GM12878 (cell line): ENCODE measurements around the gene PALLD. TPM values are rescaled to one million over a fixed set of nuclear protein-coding genes. Genes with fewer than 3 reads are reported as not detected.

Source experiments
- ATAC-seq: fragments of 200-7000 bp; cut with Tn5 transposase; 3 replicates; pipeline ENCODE4 v1.9.1; 2020; ENCODE audit warnings: mild to moderate bottlenecking, moderate library complexity
- BruUV-seq: library from RNA; stranded (reverse); fragments of 400-500 nt; replicated peaks from 2 replicates; lab custom pipeline; 2021; lab: Mats Ljungman, UMichigan
- CTCF ChIA-PET: fragments of 300-600 bp; sonication (Branson Sonifier 250); formaldehyde crosslinking; extraction: SDS; loops from one replicate; lab custom pipeline; 2021; ENCODE audit warnings: inconsistent platforms; lab: Yijun Ruan, JAX
- POLR2A ChIA-PET: fragments of 350-600 bp; formaldehyde crosslinking; extraction: SDS; loops from one replicate; lab custom pipeline; 2021; ENCODE audit warnings: inconsistent platforms; lab: Charles Lee
- RAD21 ChIA-PET: fragments of 300-600 bp; sonication (Branson Sonifier 250); formaldehyde crosslinking; loops from one replicate; lab custom pipeline; 2023; ENCODE audit warnings: antibody characterized with exemption; ENCODE audit not compliant: unreplicated experiment; lab: Charles Lee
- SMC1A ChIA-PET: fragments of 300-600 bp; sonication (Branson Sonifier 250); formaldehyde crosslinking; loops from one replicate; lab custom pipeline; 2023; ENCODE audit not compliant: unreplicated experiment, uncharacterized antibody; lab: Charles Lee
- DNase-seq: peaks from one replicate; pipeline ENCODE4 v3.0.0-alpha.2; 2011; ENCODE audit warnings: low read depth, low spot score
- FAIRE-seq: peaks from 3 replicates; lab custom pipeline; 2011; peaks lifted over from hg19 to GRCh38; lab: Jason Lieb, UNC
- H2AFZ ChIP-seq: 2 replicates; pipeline ENCODE4 v1.6.0; 2011; ENCODE audit warnings: low read depth, low read length, control low read depth; ENCODE audit not compliant: control insufficient read depth
- H3K27ac ChIP-seq: 2 replicates; pipeline ENCODE4 v1.5.1; 2011; ENCODE audit warnings: control low read depth; ENCODE audit not compliant: control insufficient read depth, insufficient read depth
- H3K27me3 ChIP-seq, 2 experiments: replicated peaks in 1 of 2; 2 replicates each; pipeline versions ENCODE4 v1.6.0 to v1.6.1; 2011; ENCODE audit warnings: low read length in 1 of 2; ENCODE audit not compliant: control insufficient read depth in 2 of 2, insufficient read depth in 2 of 2
- H3K36me3 ChIP-seq, 2 experiments: 2 replicates each; pipeline ENCODE4 v1.5.1; 2011; ENCODE audit warnings: low read length in 1 of 2; ENCODE audit not compliant: control insufficient read depth in 2 of 2, insufficient read depth in 2 of 2
- H3K4me1 ChIP-seq: 2 replicates; pipeline ENCODE4 v1.6.1; 2011; ENCODE audit warnings: mild to moderate bottlenecking, low read length, moderate library complexity, mixed read lengths; ENCODE audit not compliant: control insufficient read depth, insufficient read depth
- H3K4me2 ChIP-seq: 2 replicates; pipeline ENCODE4 v1.6.0; 2011; ENCODE audit warnings: control low read depth; ENCODE audit not compliant: control insufficient read depth, insufficient read depth
- H3K4me3 ChIP-seq: fragments of 200-600 bp; sonication (generic); 2 replicates; pipeline ENCODE4 v1.5.1; 2016
- H3K79me2 ChIP-seq: 2 replicates; pipeline ENCODE4 v1.6.0; 2011; ENCODE audit warnings: low read length; ENCODE audit not compliant: control insufficient read depth, insufficient read depth
- H3K9ac ChIP-seq: 2 replicates; pipeline ENCODE4 v1.8.0; 2011; ENCODE audit warnings: low read length, control low read depth, mixed read lengths; ENCODE audit not compliant: control insufficient read depth, insufficient read depth
- H3K9me3 ChIP-seq: replicated peaks from 3 replicates; pipeline ENCODE4 v1.5.1; 2011; ENCODE audit warnings: mild to moderate bottlenecking, low read length; ENCODE audit not compliant: control insufficient read depth, insufficient read depth
- H4K20me1 ChIP-seq: 2 replicates; pipeline ENCODE4 v1.6.0; 2011; ENCODE audit not compliant: control insufficient read depth, insufficient read depth
- ATF7 ChIP-seq: fragments of 450-650 bp; IDR thresholded peaks from 2 replicates; pipeline ENCODE4 v1.6.1; 2016; ENCODE audit warnings: low read depth, mild to moderate bottlenecking
- BMI1 ChIP-seq: fragments of 450-650 bp; IDR thresholded peaks from 2 replicates; pipeline ENCODE4 v1.6.1; 2016; ENCODE audit warnings: mild to moderate bottlenecking, moderate library complexity, borderline replicate concordance
- IRF3 ChIP-seq: fragments of 450-650 bp; IDR thresholded peaks from 2 replicates; pipeline ENCODE4 v1.6.1; 2014; ENCODE audit warnings: mild to moderate bottlenecking
- PRDM15 ChIP-seq: fragments of 450-650 bp; formaldehyde crosslinking; IDR thresholded peaks from 2 replicates; pipeline ENCODE4 v1.4.0; 2020; ENCODE audit warnings: mild to moderate bottlenecking, moderate library complexity
- TAF1 ChIP-seq: IDR thresholded peaks from 2 replicates; pipeline ENCODE4 v1.6.1; 2011; ENCODE audit warnings: mild to moderate bottlenecking, low read depth, low read length, borderline replicate concordance
- ZNF274 ChIP-seq: IDR thresholded peaks from one replicate; pipeline ENCODE4 v1.8.0; 2011; ENCODE audit not compliant: insufficient read length, insufficient read depth
- WGBS: methylation state at CpG from one replicate; pipeline ENCODE4 v1.1.6; 2016; ENCODE audit warnings: low lambda C conversion rate; ENCODE audit not compliant: insufficient replicate concordance, insufficient coverage; ENCODE audit errors: missing lambda C conversion rate; 5-methylcytosine and 5-hydroxymethylcytosine counted together
- in situ Hi-C: fragments of 300-500 bp; cut with MboI; formaldehyde crosslinking; loops from 9 replicates; pipeline ENCODE4 v1.14.3; 2018; ENCODE audit warnings: mixed read lengths
- intact Hi-C: fragments of 100-400 bp; cut with micrococcal nuclease; formaldehyde crosslinking; loops from one replicate; pipeline ENCODE4 v1.14.2; 2022; ENCODE audit not compliant: unreplicated experiment
- polyA plus RNA-seq, 11 experiments: library from polyadenylated mRNA; depleted of rRNA in 4 of 11; unstranded in 6 of 11; stranded (reverse) in 5 of 11; fragments of >200 nt; fragmentation: Nextera tagmentation in 4 of 11; fragmentation: Illumina TruSeq in 1 of 11; extraction: Ambion mirVana in 4 of 11; extraction: Trizol in 1 of 11; gene quantifications; 1 replicate in 1 of 11; 2 replicates in 10 of 11; pipeline versions ENCODE4 v1.2.1 to v1.2.3, GENCODE V29; 2011 to 2016; ENCODE audit warnings: inconsistent platforms in 2 of 11, missing spikeins in 2 of 11, low read depth in 1 of 11
- total RNA-seq, 4 experiments: library from RNA; depleted of rRNA in 3 of 4; stranded (reverse); fragments of >200 nt in 3 of 4; fragmentation: Illumina TruSeq in 1 of 4; extraction: Trizol in 1 of 4; gene quantifications; 2 replicates each; pipeline versions ENCODE4 v1.2.1 to v1.2.3, GENCODE V29; 2013 to 2021

Gene PALLD
- total and polyA plus RNA-seq, 10 of the 15 experiments (the other 5 are each of a cell fraction or from before 2014, with no cell fraction given) = 1.0 to 7.7 (median 1.7) TPM

GRCh38 chr4:168515222-168516011 is 18.6 kb downstream of the PALLD start:
- Histone ChIP-seq H3K79me2 (no peaks in the 10 kb centered on the region), H2AFZ (no peak overlapping the region), H3K27ac (no peak overlapping the region), H3K4me3 (no peak overlapping the region), H3K9ac (no peak overlapping the region), H3K4me1 (no peaks in the 10 kb centered on the region), H3K9me3 (no peaks in the 10 kb centered on the region), H3K27me3 (no peaks in the 10 kb centered on the region), H4K20me1 (no peaks in the 10 kb centered on the region), H3K36me3 (no peaks in the 10 kb centered on the region), H3K4me2 (no peak overlapping the region)
- FAIRE-seq (no peak), DNase-seq (no peak), ATAC-seq (no peak)
- ChIA-PET CTCF (interaction anchor here (0.6 to 5.8 kb wide), 11 partner anchors 9 to 875 kb away, joined by 3 to 51 read pairs (median 3); no protein-coding TSS in a partner anchor), POLR2A (no interaction called here), RAD21 (interaction anchor here (0.6 to 2.1 kb wide), 5 partner anchors 9 to 445 kb away, joined by 3 to 12 read pairs (median 5); no protein-coding TSS in a partner anchor), SMC1A (interaction anchor here (0.7 to 3.2 kb wide), 15 partner anchors 10 to 408 kb away, joined by 3 to 18 read pairs (median 3); no protein-coding TSS in a partner anchor)
- WGBS = 57% methylated on average over 5 of the region's 5 CpGs
- in situ Hi-C loops (no loop called here), intact Hi-C loops (loop anchor here (2.0 to 5.0 kb wide), 2 partner anchors 401 to 972 kb away; no protein-coding TSS in a partner anchor)
- no TSS peak for BruUV-seq
- no peak for TF ChIP-seq PRDM15 (CRISPR knock-in tag)
- no peak for TF ChIP-seq TAF1
- TF ChIP-seq ZNF274 = no peak
- TF ChIP-seq BMI1 = no peak
- TF ChIP-seq IRF3 = no peak
- TF ChIP-seq ATF7 = no peak
